GM13977 (cell line): ENCODE results near the gene STRN3.

Experiments
- DNase-seq: peaks from one replicate; pipeline ENCODE4 v3.0.0; 2012; ENCODE audit warnings: low spot score
- in situ Hi-C: fragments of 300-500 bp; cut with MboI; formaldehyde crosslinking; loops from one replicate; pipeline ENCODE4 v1.12.0; 2022; ENCODE audit warnings: low sequenced_read_pairs, low pct_unique_long_range_greater_than_20kb, mixed read lengths, inconsistent platforms; ENCODE audit not compliant: unreplicated experiment
- TF ChIP-seq, protein P1 (sequence below): IDR thresholded peaks from 2 replicates; pipeline ENCODE4 v1.5.1; 2012; ENCODE audit warnings: mild to moderate bottlenecking, control low read depth; ENCODE audit not compliant: insufficient read depth; ENCODE audit errors: extremely low read depth, missing control alignments

STRN3 gene

DNA sequence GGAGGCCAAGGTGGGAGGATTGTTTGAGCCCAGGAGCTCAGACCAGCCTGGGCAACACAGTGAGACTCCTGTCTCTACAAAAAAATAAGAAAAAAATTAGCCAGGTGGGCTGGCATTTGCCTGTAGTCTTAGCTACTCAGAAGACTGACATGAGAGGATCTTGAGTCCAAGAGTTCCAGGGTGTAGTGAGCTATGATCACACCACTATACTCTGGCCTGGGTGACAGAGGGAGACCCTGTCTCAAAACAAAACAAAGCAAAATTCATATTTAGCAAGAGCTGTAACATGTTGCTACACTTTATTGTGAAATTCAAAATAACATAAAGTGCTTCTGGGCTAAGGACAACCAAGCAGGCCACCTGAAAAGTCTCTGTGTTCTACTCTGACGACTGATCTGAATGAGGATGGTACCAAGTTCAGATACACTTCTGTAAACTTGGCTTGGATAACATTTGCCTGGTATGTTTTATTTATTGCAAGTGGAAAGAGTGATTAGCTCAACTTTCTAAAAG is 11.6 kb upstream of the STRN3 start:
- no peak for DNase-seq
- TF ChIP-seq, protein P1, sequence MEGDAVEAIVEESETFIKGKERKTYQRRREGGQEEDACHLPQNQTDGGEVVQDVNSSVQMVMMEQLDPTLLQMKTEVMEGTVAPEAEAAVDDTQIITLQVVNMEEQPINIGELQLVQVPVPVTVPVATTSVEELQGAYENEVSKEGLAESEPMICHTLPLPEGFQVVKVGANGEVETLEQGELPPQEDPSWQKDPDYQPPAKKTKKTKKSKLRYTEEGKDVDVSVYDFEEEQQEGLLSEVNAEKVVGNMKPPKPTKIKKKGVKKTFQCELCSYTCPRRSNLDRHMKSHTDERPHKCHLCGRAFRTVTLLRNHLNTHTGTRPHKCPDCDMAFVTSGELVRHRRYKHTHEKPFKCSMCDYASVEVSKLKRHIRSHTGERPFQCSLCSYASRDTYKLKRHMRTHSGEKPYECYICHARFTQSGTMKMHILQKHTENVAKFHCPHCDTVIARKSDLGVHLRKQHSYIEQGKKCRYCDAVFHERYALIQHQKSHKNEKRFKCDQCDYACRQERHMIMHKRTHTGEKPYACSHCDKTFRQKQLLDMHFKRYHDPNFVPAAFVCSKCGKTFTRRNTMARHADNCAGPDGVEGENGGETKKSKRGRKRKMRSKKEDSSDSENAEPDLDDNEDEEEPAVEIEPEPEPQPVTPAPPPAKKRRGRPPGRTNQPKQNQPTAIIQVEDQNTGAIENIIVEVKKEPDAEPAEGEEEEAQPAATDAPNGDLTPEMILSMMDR, result no peak
- in situ Hi-C loops, result no loop called here

DNA sequence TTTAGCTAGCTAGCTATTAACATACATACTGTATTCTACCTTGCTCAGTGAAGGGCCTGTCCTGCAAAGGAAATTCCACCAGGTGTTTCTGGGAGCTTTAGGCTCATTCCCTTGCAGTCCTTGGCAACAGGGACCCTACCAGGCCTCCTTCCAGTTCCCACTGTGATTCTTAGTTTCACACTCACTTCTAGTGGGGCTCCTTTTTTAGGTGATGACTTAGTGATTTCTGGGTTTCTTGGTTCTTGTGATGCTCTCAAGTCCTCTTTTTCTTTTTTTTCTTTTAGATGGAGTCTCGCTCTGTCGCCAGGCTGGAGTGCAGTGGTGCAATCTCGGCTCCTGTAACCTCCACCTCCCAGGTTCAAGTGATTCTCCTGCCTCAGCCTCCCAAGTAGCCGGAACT is 10.4 kb upstream of the STRN3 start:
- no peak for DNase-seq
- TF ChIP-seq, protein P1, result no peak
- in situ Hi-C loops, result no loop called here

- in situ Hi-C loops, result no loop called here
- TF ChIP-seq, protein P1, result no peak
- no peak for DNase-seq
Measured at GRCh38 chr14:31030469-31030868, 4.3 kb upstream of the STRN3 start.

DNA sequence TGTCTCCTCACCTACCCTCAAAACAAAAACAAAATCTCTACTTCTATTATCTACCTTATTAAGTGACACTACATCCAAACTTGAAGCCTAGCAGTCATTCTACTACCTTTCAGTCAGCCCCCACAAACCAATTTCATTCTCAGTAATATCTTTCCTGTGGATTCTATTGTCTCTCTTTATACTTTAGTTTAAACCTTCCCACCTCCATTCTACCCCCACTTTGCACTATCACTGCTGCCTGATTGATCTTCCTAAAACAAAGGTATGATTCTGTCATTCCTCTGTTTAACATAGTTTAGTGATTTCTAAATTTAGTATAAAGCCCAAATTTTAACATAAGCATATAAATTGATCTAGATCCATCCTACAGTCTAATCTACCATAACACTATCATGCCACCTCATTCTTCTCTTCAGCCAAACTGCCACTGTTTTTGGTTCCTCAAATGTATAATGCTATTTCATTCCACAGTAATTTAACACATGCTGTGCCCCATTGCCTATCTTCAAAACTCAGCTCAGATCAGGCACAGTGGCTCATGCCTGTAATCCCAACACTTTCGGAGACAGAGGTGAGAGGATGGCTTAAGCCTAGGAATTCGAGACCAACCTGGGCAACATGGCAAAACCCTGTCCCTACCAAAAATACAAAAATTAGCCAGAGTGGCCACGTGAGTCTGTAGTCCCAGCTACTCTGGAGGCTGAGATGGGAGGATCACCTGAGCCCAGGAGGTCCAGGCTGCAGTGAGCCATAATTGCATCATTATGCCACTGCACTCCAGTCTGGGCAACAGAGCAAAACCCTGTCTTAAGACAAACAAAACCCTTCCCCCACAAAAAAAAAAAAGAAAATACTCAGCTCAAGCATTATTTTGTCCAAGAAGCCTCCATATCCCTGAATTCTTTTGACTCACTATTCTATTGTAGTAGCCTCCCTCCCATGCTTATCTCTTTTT is 3.1 kb upstream of the STRN3 start:
- in situ Hi-C loops, result no loop called here
- TF ChIP-seq, protein P1, result no peak
- no peak for DNase-seq

DNA sequence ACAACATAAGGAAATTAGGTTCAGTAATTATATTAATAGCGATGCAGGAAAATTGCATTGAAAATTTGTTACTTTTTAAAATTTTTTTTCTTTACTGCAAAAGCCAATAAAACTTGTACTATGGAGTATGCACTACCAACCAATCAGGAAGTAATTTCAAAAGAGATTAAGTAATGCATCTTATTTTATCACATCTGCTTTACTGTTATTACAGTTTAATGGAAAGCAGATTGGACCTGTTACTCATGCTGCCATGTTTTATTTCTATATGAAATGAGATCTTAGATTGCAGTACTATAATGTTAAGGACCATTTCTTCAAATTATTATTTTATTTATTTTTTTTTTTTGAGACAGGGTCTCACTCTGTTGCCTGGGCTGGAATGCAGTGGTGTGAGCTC is 1.7 kb upstream of the STRN3 start:
- TF ChIP-seq, protein P1, result no peak
- DNase-seq, result no peak
- in situ Hi-C loops, result no loop called here

DNA sequence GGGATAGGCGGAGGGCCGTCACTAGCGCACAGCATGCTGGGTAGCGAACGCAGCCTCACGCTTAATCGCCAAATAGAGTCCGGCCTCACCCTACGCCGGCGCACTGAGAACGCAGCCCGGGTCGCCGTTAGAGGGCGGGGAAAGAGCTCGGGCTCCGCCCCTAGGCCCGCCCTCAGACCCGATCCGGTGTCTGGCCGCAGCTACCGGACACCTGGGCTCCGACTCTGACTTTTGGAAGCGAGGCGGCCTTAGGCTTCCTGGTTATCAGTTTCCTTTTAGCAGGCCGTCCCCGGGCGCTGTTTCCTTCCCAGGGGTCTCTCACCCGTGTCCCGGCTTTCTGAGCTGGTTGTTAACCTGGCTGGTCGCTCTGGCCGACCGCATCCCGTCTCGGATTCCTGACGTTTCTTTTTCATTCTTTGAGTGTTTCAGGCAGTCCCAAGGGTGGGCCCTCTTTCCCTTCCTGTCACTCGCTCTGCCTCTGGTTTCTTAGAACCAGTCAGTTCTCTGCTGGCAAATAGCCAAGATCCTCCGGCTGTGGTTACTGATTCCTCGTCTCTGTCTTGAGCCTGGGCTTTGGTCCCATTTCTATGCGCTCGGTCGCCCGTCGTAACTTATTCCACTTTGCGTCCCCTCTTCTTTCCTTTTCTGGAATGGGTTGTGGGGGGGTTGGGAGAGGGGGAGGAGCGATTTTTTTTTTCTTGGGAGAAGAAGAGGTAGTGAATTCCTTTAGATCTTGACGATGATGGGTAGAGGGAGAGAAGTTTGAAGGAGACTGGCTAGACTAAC is 464 bp upstream of the STRN3 start:
- peak; percentile 92 for DNase-seq
- TF ChIP-seq, protein P1, result no peak
- in situ Hi-C loops, result no loop called here
